KMS-11 (cell line): ENCODE measurements around the gene PHACTR1.

Experiments
- H2AFZ ChIP-seq: fragments of 200-600 bp; sonication (generic); 2 replicates; pipeline ENCODE4 v1.6.1; 2016; ENCODE audit warnings: antibody characterized with exemption, mixed run types, low read depth
- H3K27ac ChIP-seq: fragments of 200-600 bp; sonication (generic); 2 replicates; pipeline ENCODE4 v1.6.1; 2016; ENCODE audit warnings: mild to moderate bottlenecking, mixed run types
- H3K27me3 ChIP-seq: fragments of 200-600 bp; sonication (generic); 2 replicates; pipeline ENCODE4 v1.6.1; 2017; ENCODE audit warnings: mild to moderate bottlenecking, low read depth, mixed run types, moderate library complexity; ENCODE audit not compliant: insufficient read depth
- H3K36me3 ChIP-seq: fragments of 200-600 bp; sonication (generic); 2 replicates; pipeline ENCODE4 v1.6.1; 2017; ENCODE audit warnings: mild to moderate bottlenecking, mixed run types; ENCODE audit not compliant: insufficient read depth
- H3K4me1 ChIP-seq: fragments of 200-600 bp; sonication (generic); 2 replicates; pipeline ENCODE4 v1.6.1; 2016; ENCODE audit warnings: mild to moderate bottlenecking, low read depth, mixed run types; ENCODE audit not compliant: poor library complexity, severe bottlenecking
- H3K4me2 ChIP-seq: fragments of 200-600 bp; sonication (generic); 2 replicates; pipeline ENCODE4 v1.7.0; 2016; ENCODE audit warnings: mild to moderate bottlenecking, mixed run types
- H3K4me3 ChIP-seq: fragments of 200-600 bp; sonication (generic); IDR thresholded peaks from 2 replicates; pipeline ENCODE4 v1.6.1; 2017; ENCODE audit warnings: low read depth, low read length, mixed read lengths; ENCODE audit not compliant: insufficient read depth
- H3K79me2 ChIP-seq: fragments of 200-600 bp; sonication (generic); 2 replicates; pipeline ENCODE4 v1.6.1; 2016; ENCODE audit warnings: low read depth, mixed run types; ENCODE audit not compliant: insufficient read depth
- H3K9ac ChIP-seq: fragments of 200-600 bp; sonication (generic); 2 replicates; pipeline ENCODE4 v1.6.1; 2016; ENCODE audit warnings: mild to moderate bottlenecking, mixed run types
- H4K20me1 ChIP-seq: fragments of 200-600 bp; sonication (generic); 2 replicates; pipeline ENCODE4 v1.6.1; 2016; ENCODE audit warnings: mild to moderate bottlenecking, mixed run types; ENCODE audit not compliant: insufficient read depth
- CTCF ChIP-seq: fragments of 200-600 bp; sonication (generic); conservative IDR thresholded peaks from 2 replicates; pipeline ENCODE4 v1.6.1; 2017; ENCODE audit warnings: low read depth, mild to moderate bottlenecking, antibody characterized with exemption, low read length, moderate library complexity, mixed read lengths

Gene PHACTR1

GRCh38 chr6:12884983-12885382, 168.4 kb downstream of the PHACTR1 start:
- no peak overlapping the region for H3K27ac ChIP-seq
- H3K4me3 ChIP-seq, result no peak overlapping the region
- no peak overlapping the region for H3K9ac ChIP-seq
- no peaks in the 10 kb centered on the region for H3K79me2 ChIP-seq
- no peak overlapping the region for H2AFZ ChIP-seq
- H4K20me1 ChIP-seq, result no peaks in the 10 kb centered on the region
- H3K36me3 ChIP-seq, result no peaks in the 10 kb centered on the region
- H3K4me1 ChIP-seq, result no peaks in the 10 kb centered on the region
- TF ChIP-seq CTCF, result no peak
- no peaks in the 10 kb centered on the region for H3K27me3 ChIP-seq
- no peak overlapping the region for H3K4me2 ChIP-seq

- Histone ChIP-seq H3K79me2 (no peaks in the 10 kb centered on the region), H3K36me3 (no peaks in the 10 kb centered on the region), H3K27ac (no peak overlapping the region), H3K27me3 (no peaks in the 10 kb centered on the region), H2AFZ (no peak overlapping the region), H3K4me3 (no peak overlapping the region), H3K4me2 (no peak overlapping the region), H3K4me1 (no peaks in the 10 kb centered on the region), H3K9ac (no peak overlapping the region), H4K20me1 (no peaks in the 10 kb centered on the region)
- no peak for TF ChIP-seq CTCF
Measured at GRCh38 chr6:12886961-12887775, 170.6 kb downstream of the PHACTR1 start.

GRCh38 chr6:12890171-12890790, 173.7 kb downstream of the PHACTR1 start:
- no peak overlapping the region for H3K4me3 ChIP-seq
- no peaks in the 10 kb centered on the region for H3K36me3 ChIP-seq
- H2AFZ ChIP-seq, result no peak overlapping the region
- TF ChIP-seq CTCF, result peak; percentile 58
- H3K79me2 ChIP-seq, result no peaks in the 10 kb centered on the region
- no peaks in the 10 kb centered on the region for H4K20me1 ChIP-seq
- H3K4me2 ChIP-seq, result no peak overlapping the region
- no peak overlapping the region for H3K27ac ChIP-seq
- no peak overlapping the region for H3K9ac ChIP-seq
- no peaks in the 10 kb centered on the region for H3K27me3 ChIP-seq
- no peaks in the 10 kb centered on the region for H3K4me1 ChIP-seq

GRCh38 chr6:12891595-12891994, 175.0 kb downstream of the PHACTR1 start:
- no peak for TF ChIP-seq CTCF
- Histone ChIP-seq H3K27me3 (no peaks in the 10 kb centered on the region), H3K4me3 (no peak overlapping the region), H3K4me2 (no peak overlapping the region), H3K27ac (no peak overlapping the region), H4K20me1 (no peaks in the 10 kb centered on the region), H3K4me1 (no peaks in the 10 kb centered on the region), H3K36me3 (no peaks in the 10 kb centered on the region), H3K79me2 (no peaks in the 10 kb centered on the region), H2AFZ (no peak overlapping the region), H3K9ac (no peak overlapping the region)
